SIG-M5 treated with dmso at 0.1 percent for 504 hours (cell line): Measurements from ENCODE around the gene PLA2G5.

Source experiments
- DNase-seq: peaks from one replicate; lab custom pipeline; 2025; ENCODE audit not compliant: unreplicated experiment; lab: John Stamatoyannopoulos, UW

Gene PLA2G5

GRCh38 chr1:20063861-20064292, 6.1 kb upstream of the PLA2G5 start:
- DNase-seq: no peak

- DNase-seq: no peak
Observed at GRCh38 chr1:20068722-20069121, 1.3 kb upstream of the PLA2G5 start.

- no peak for DNase-seq
Observed at GRCh38 chr1:20070357-20070756, 363 bp downstream of the PLA2G5 start.

GRCh38 chr1:20071416-20071815, 1.4 kb downstream of the PLA2G5 start:
- no peak for DNase-seq

GRCh38 chr1:20072771-20073170, 2.8 kb downstream of the PLA2G5 start:
- DNase-seq: no peak

- no peak for DNase-seq
Observed at GRCh38 chr1:20073256-20073655, 3.3 kb downstream of the PLA2G5 start.

GRCh38 chr1:20074055-20074724, 4.2 kb downstream of the PLA2G5 start:
- DNase-seq: no peak

- DNase-seq: no peak
Observed at GRCh38 chr1:20074725-20075171, 4.8 kb downstream of the PLA2G5 start.

GRCh38 chr1:20075345-20075744, 5.4 kb downstream of the PLA2G5 start:
- DNase-seq: no peak

- no peak for DNase-seq
Observed at GRCh38 chr1:20076223-20076622, 6.2 kb downstream of the PLA2G5 start.

GRCh38 chr1:20076710-20077461, 6.9 kb downstream of the PLA2G5 start:
- DNase-seq: no peak

GRCh38 chr1:20078171-20078651, 8.2 kb downstream of the PLA2G5 start:
- DNase-seq: no peak

- DNase-seq: no peak
Observed at GRCh38 chr1:20078711-20079110, 8.7 kb downstream of the PLA2G5 start.

GRCh38 chr1:20079661-20080305, 9.8 kb downstream of the PLA2G5 start:
- DNase-seq: no peak

- peak; percentile 42 for DNase-seq
Observed at GRCh38 chr1:20080441-20081352, 10.7 kb downstream of the PLA2G5 start.

GRCh38 chr1:20081353-20081810, 11.4 kb downstream of the PLA2G5 start:
- no peak for DNase-seq

GRCh38 chr1:20082772-20083171, 12.8 kb downstream of the PLA2G5 start:
- DNase-seq: no peak

- DNase-seq: no peak
Observed at GRCh38 chr1:20083178-20083944, 13.4 kb downstream of the PLA2G5 start.

GRCh38 chr1:20086800-20087199, 16.8 kb downstream of the PLA2G5 start:
- DNase-seq: no peak

GRCh38 chr1:20087668-20088067, 17.7 kb downstream of the PLA2G5 start:
- no peak for DNase-seq
